Suprapubic skin (tissue), 4 donors: ENCODE data around the gene IGFBP5. TPM values are rescaled to one million over a fixed set of nuclear protein-coding genes. Genes with fewer than 3 reads are reported as not detected.

Source experiments
- DNase-seq, 2 donors: peaks; one replicate each; pipeline ENCODE4 v3.0.0-alpha.2; 2019; ENCODE audit warnings: low spot score in 2 of 2
- H3K27ac ChIP-seq: fragments of 200-600 bp; sonication (generic); one replicate; pipeline ENCODE4 v1.5.1; 2019
- H3K27me3 ChIP-seq: fragments of 200-600 bp; sonication (generic); one replicate; pipeline ENCODE4 v1.5.1; 2019
- H3K36me3 ChIP-seq: fragments of 200-600 bp; sonication (generic); one replicate; pipeline ENCODE4 v1.5.1; 2019
- H3K4me1 ChIP-seq: fragments of 200-600 bp; sonication (generic); one replicate; pipeline ENCODE4 v1.5.1; 2019
- H3K4me3 ChIP-seq: fragments of 200-600 bp; sonication (generic); one replicate; pipeline ENCODE4 v1.5.1; 2019; ENCODE audit warnings: mild to moderate bottlenecking
- H3K9me3 ChIP-seq: fragments of 200-600 bp; sonication (generic); one replicate; pipeline ENCODE4 v1.5.1; 2019
- CTCF ChIP-seq, 2 donors: fragments of 200-600 bp in 1 of 2; fragments of 450-650 bp in 1 of 2; sonication (generic) in 1 of 2; IDR thresholded peaks; one replicate each; pipeline ENCODE4 v1.5.1; 2016 to 2019; ENCODE audit warnings: antibody characterized with exemption in 2 of 2, mild to moderate bottlenecking in 1 of 2, moderate library complexity in 1 of 2
- EP300 ChIP-seq: sonication (generic); formaldehyde crosslinking; IDR thresholded peaks from one replicate; pipeline ENCODE4 v1.6.1; 2017; ENCODE audit warnings: antibody characterized with exemption
- POLR2A ChIP-seq, 2 donors: fragments of 450-650 bp; IDR thresholded peaks; one replicate each; pipeline ENCODE4 v1.6.1; 2017; ENCODE audit warnings: antibody characterized with exemption in 2 of 2, mild to moderate bottlenecking in 2 of 2, moderate library complexity in 2 of 2
- POLR2AphosphoS5 ChIP-seq, 3 donors: sonication (generic); formaldehyde crosslinking; IDR thresholded peaks; one replicate each; pipeline ENCODE4 v1.6.1; 2017; ENCODE audit warnings: antibody characterized with exemption in 3 of 3
- WGBS: methylation state at CpG from one replicate; pipeline ENCODE4 v1.1.5; 2018; 5-methylcytosine and 5-hydroxymethylcytosine counted together
- total RNA-seq, 4 donors: library from RNA; depleted of rRNA; stranded (reverse); fragments of >200 nt; gene quantifications; one replicate each; pipeline ENCODE4 v1.1.0, GENCODE V29; 2016

The IGFBP5 gene
- total RNA-seq, 4 donors from 2014 or later, result 79.1 to 424 (median 163) TPM

- H3K4me3 ChIP-seq, result no peak overlapping the region
- no peak for DNase-seq
- no peaks in the 10 kb centered on the region for H3K27me3 ChIP-seq
- H3K4me1 ChIP-seq, result peaks cover 3% of the 10 kb centered on the region
- H3K27ac ChIP-seq, result no peak overlapping the region
- TF ChIP-seq EP300 (no peak), POLR2A (IDR thresholded peaks at IDR 0.05) (no peak), POLR2AphosphoS5 (IDR thresholded peaks at IDR 0.05) (no peak), CTCF (IDR thresholded peaks at IDR 0.05) (no peak)
- H3K36me3 ChIP-seq, result no peaks in the 10 kb centered on the region
- H3K9me3 ChIP-seq, result no peaks in the 10 kb centered on the region
- WGBS, result 58% methylated on average over 2 of the region's 2 CpGs
These were observed 41.4 kb downstream of the IGFBP5 start for GRCh38 chr2:216653931-216654365.

- WGBS, result 92% methylated on average over 4 of the region's 4 CpGs
- no peaks in the 10 kb centered on the region for H3K9me3 ChIP-seq
- no peak for DNase-seq
These were observed 42.1 kb downstream of the IGFBP5 start for GRCh38 chr2:216653093-216653799.

GRCh38 chr2:216652566-216652965 lies 42.8 kb downstream of the IGFBP5 start:
- Histone ChIP-seq H3K4me1 (peaks cover 2% of the 10 kb centered on the region), H3K9me3 (no peaks in the 10 kb centered on the region), H3K27ac (no peak overlapping the region), H3K36me3 (no peaks in the 10 kb centered on the region), H3K4me3 (no peak overlapping the region), H3K27me3 (no peaks in the 10 kb centered on the region)
- no peak for DNase-seq
- WGBS, result 61% methylated on average over 4 of the region's 4 CpGs
- TF ChIP-seq EP300, result no peak
- TF ChIP-seq CTCF (IDR thresholded peaks at IDR 0.05), result no peak
- TF ChIP-seq POLR2AphosphoS5 (IDR thresholded peaks at IDR 0.05), result no peak
- TF ChIP-seq POLR2A (IDR thresholded peaks at IDR 0.05), result no peak

More at GRCh38 chr2:216653093-216653799, 42.1 kb downstream of the IGFBP5 start:
- TF ChIP-seq POLR2A (IDR thresholded peaks at IDR 0.05) (no peak), CTCF (IDR thresholded peaks at IDR 0.05) (no peak), POLR2AphosphoS5 (IDR thresholded peaks at IDR 0.05) (no peak), EP300 (no peak)
- Histone ChIP-seq H3K36me3 (no peaks in the 10 kb centered on the region), H3K27me3 (no peaks in the 10 kb centered on the region), H3K4me1 (peaks cover 2% of the 10 kb centered on the region), H3K4me3 (no peak overlapping the region), H3K27ac (no peak overlapping the region)

GRCh38 chr2:216651351-216651881 lies 43.9 kb downstream of the IGFBP5 start:
- Histone ChIP-seq H3K36me3 (no peaks in the 10 kb centered on the region), H3K4me1 (peaks cover 2% of the 10 kb centered on the region), H3K27ac (no peak overlapping the region), H3K4me3 (no peak overlapping the region), H3K9me3 (no peaks in the 10 kb centered on the region), H3K27me3 (no peaks in the 10 kb centered on the region)
- TF ChIP-seq EP300 (no peak), POLR2A (IDR thresholded peaks at IDR 0.05) (no peak), POLR2AphosphoS5 (IDR thresholded peaks at IDR 0.05) (no peak), CTCF (IDR thresholded peaks at IDR 0.05) (no peak)
- no peak for DNase-seq
- 81% methylated on average over 6 of the region's 6 CpGs for WGBS

- Histone ChIP-seq H3K36me3 (no peaks in the 10 kb centered on the region), H3K27me3 (no peaks in the 10 kb centered on the region), H3K27ac (no peak overlapping the region), H3K4me1 (peaks cover 2% of the 10 kb centered on the region), H3K9me3 (no peaks in the 10 kb centered on the region), H3K4me3 (no peak overlapping the region)
- TF ChIP-seq POLR2A (IDR thresholded peaks at IDR 0.05) (no peak), EP300 (no peak), POLR2AphosphoS5 (IDR thresholded peaks at IDR 0.05) (no peak), CTCF (IDR thresholded peaks at IDR 0.05) (no peak)
- DNase-seq, result no peak
- 84% methylated on average over 3 of the region's 3 CpGs for WGBS
These were observed 44.6 kb downstream of the IGFBP5 start for GRCh38 chr2:216650626-216651257.
